SU-DHL-6 (cell line): ENCODE results near the gene TELO2.

Experiments used
- H2AFZ ChIP-seq: fragments of 200-600 bp; sonication (generic); 2 replicates; pipeline ENCODE4 v1.6.1; 2014; ENCODE audit warnings: low read depth, mild to moderate bottlenecking, moderate library complexity, mixed read lengths, antibody characterized with exemption, low read length; ENCODE audit not compliant: severe bottlenecking
- H3F3A ChIP-seq: fragments of 200-600 bp; shearing (Covaris generic); 2 replicates; pipeline ENCODE4 v1.6.0; 2016; ENCODE audit warnings: antibody characterized with exemption, mild to moderate bottlenecking; ENCODE audit not compliant: insufficient read depth
- H3K27ac ChIP-seq: fragments of 200-600 bp; sonication (generic); 2 replicates; pipeline ENCODE4 v1.5.1; 2016; ENCODE audit warnings: low read depth, mild to moderate bottlenecking, low read length, moderate library complexity, mixed read lengths
- H3K27me3 ChIP-seq: fragments of 200-600 bp; sonication (generic), shearing (Covaris generic); 2 replicates; pipeline ENCODE4 v1.6.0; 2014; ENCODE audit warnings: mild to moderate bottlenecking, low read length
- H3K36me3 ChIP-seq: fragments of 200-600 bp; sonication (generic); 2 replicates; pipeline ENCODE4 v1.6.1; 2014; ENCODE audit warnings: mild to moderate bottlenecking, low read length, mixed read lengths
- H3K4me2 ChIP-seq: fragments of 300-600, 200-600 bp; shearing (Covaris generic), sonication (generic); 2 replicates; pipeline ENCODE4 v1.6.0; 2014; ENCODE audit warnings: low read length, low read depth, mild to moderate bottlenecking; ENCODE audit not compliant: poor library complexity, severe bottlenecking
- H3K4me3 ChIP-seq: fragments of 200-600 bp; sonication (generic); 2 replicates; pipeline ENCODE4 v1.5.1; 2014; ENCODE audit warnings: antibody characterized with exemption, low read length, mild to moderate bottlenecking, mixed read lengths; ENCODE audit not compliant: insufficient read depth, poor library complexity, severe bottlenecking
- H3K79me2 ChIP-seq: fragments of 200-600 bp; sonication (generic); 2 replicates; pipeline ENCODE4 v1.6.1; 2014; ENCODE audit warnings: mild to moderate bottlenecking, low read length, moderate library complexity; ENCODE audit not compliant: insufficient read depth
- H3K9ac ChIP-seq: fragments of 200-600 bp; sonication (generic); 2 replicates; pipeline ENCODE4 v1.7.0; 2014; ENCODE audit warnings: mild to moderate bottlenecking, low read length
- H3K9me2 ChIP-seq: fragments of 200-600 bp; sonication (generic); replicated peaks from 2 replicates; pipeline ENCODE4 v1.6.1; 2014; ENCODE audit warnings: low read length; ENCODE audit not compliant: insufficient read depth
- H3K9me3 ChIP-seq: fragments of 200-600 bp; sonication (generic); 2 replicates; pipeline ENCODE4 v1.6.1; 2014; ENCODE audit warnings: low read length, mixed read lengths; ENCODE audit not compliant: insufficient read depth
- H4K20me1 ChIP-seq: fragments of 200-600 bp; sonication (generic); 2 replicates; pipeline ENCODE4 v1.6.1; 2014; ENCODE audit warnings: low read depth, mild to moderate bottlenecking, antibody characterized with exemption, low read length, moderate library complexity, mixed read lengths
- CTCF ChIP-seq: fragments of 200-600 bp; sonication (generic); IDR thresholded peaks from one replicate; pipeline ENCODE4 v1.5.1; 2017; ENCODE audit warnings: antibody characterized with exemption, mild to moderate bottlenecking, low read length, moderate library complexity; ENCODE audit not compliant: insufficient read depth, poor library complexity, severe bottlenecking
- EZH2phosphoT487 ChIP-seq: fragments of 200-600 bp; sonication (generic), shearing (Covaris generic); conservative IDR thresholded peaks from 2 replicates; pipeline ENCODE4 v1.6.1; 2018; ENCODE audit warnings: mild to moderate bottlenecking, antibody characterized with exemption, low read length, moderate library complexity, mixed read lengths

Gene TELO2

DNA sequence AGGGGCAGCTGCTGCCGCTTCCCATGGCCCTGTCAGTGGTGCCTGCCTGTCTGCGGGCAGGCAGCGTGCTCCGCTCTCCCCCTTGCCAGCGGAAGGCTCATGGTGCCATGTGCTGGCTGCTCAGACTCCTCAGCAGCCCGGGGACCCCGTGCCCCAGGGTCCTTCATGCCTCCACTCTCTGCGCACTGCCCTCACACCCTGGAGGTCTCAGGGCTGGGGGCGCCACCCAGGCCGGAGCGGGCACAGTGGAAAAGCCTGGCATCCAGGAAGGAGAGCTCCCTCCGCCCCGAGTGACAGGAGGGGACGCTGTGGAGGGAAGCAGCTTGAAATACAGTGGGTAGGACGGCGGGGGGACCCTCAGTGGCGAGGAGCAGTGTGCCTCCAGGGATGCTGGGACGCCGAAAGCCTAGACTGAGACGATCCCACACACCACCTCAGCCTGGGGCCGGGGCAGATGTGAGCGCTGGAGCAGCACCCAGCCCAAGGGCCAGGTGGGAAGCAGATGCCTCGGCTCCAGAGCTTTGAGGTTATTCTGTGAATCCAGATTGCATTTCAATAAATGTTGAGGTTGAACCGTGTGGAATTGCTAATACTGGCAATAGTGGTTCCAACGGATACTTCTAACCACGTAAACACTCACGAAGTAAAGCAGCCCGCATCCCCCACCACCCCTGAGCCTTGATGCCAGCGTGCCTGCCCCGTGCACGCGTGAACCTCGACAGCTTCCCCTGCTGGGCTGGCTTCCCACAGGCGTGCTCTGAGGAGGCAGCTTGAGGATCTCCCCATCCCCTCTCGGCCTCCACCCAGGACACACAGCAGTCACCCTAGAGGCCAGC, 46.8 kb downstream of the TELO2 start:
- H2AFZ ChIP-seq: no peak overlapping the region
- no peaks in the 10 kb centered on the region for H3K79me2 ChIP-seq
- no peaks in the 10 kb centered on the region for H3K9me3 ChIP-seq
- no peaks in the 10 kb centered on the region for H3K27me3 ChIP-seq
- H3K4me2 ChIP-seq: no peak overlapping the region
- no peaks in the 10 kb centered on the region for H3K36me3 ChIP-seq
- no peak for TF ChIP-seq EZH2phosphoT487
- no peak for TF ChIP-seq CTCF
- H4K20me1 ChIP-seq: no peaks in the 10 kb centered on the region
- H3K4me3 ChIP-seq: no peak overlapping the region
- no peak overlapping the region for H3K27ac ChIP-seq
- no peaks in the 10 kb centered on the region for H3F3A ChIP-seq
- no peaks in the 10 kb centered on the region for H3K9me2 ChIP-seq
- no peak overlapping the region for H3K9ac ChIP-seq

DNA sequence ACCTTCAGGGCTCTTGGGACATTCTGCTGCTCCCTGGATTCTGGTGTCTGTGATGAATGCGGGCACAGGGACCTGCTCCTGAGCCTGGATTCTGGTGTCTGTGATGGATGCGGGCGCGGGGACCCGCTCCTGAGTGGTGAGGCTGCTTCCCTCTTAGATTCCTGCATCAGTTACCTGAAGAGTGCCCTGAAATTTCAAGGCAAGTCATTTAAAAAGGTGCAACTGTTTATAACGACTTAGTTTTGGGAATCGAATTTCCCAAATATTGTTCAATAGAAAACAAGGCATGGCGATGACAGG, 47.3 kb downstream of the TELO2 start:
- H3K36me3 ChIP-seq: no peaks in the 10 kb centered on the region
- H3K4me3 ChIP-seq: no peak overlapping the region
- no peaks in the 10 kb centered on the region for H3K9me2 ChIP-seq
- no peak overlapping the region for H3K9ac ChIP-seq
- no peaks in the 10 kb centered on the region for H4K20me1 ChIP-seq
- H3K79me2 ChIP-seq: no peaks in the 10 kb centered on the region
- no peak overlapping the region for H2AFZ ChIP-seq
- H3K9me3 ChIP-seq: no peaks in the 10 kb centered on the region
- TF ChIP-seq CTCF (no peak), EZH2phosphoT487 (no peak)
- no peaks in the 10 kb centered on the region for H3F3A ChIP-seq
- H3K4me2 ChIP-seq: no peak overlapping the region
- no peaks in the 10 kb centered on the region for H3K27me3 ChIP-seq
- H3K27ac ChIP-seq: no peak overlapping the region

GRCh38 chr16:1541293-1542165, 48.4 kb downstream of the TELO2 start:
- Histone ChIP-seq H3F3A (no peaks in the 10 kb centered on the region), H3K79me2 (no peaks in the 10 kb centered on the region), H2AFZ (no peak overlapping the region), H3K4me2 (no peak overlapping the region), H3K4me3 (no peak overlapping the region), H3K9ac (no peak overlapping the region), H3K36me3 (no peaks in the 10 kb centered on the region), H3K27me3 (no peaks in the 10 kb centered on the region), H3K27ac (no peak overlapping the region), H3K9me2 (no peaks in the 10 kb centered on the region), H4K20me1 (no peaks in the 10 kb centered on the region), H3K9me3 (no peaks in the 10 kb centered on the region)
- no peak for TF ChIP-seq CTCF
- TF ChIP-seq EZH2phosphoT487: no peak
